Hepatocyte (in vitro differentiated cells): ENCODE results near the gene DPF3. TPM values are rescaled to one million over a fixed set of nuclear protein-coding genes. Genes with fewer than 3 reads are reported as not detected.

Source experiments
- DNase-seq: peaks from one replicate; pipeline ENCODE4 v3.0.0-alpha.2; 2016; ENCODE audit warnings: low spot score
- H2AFZ ChIP-seq: fragments of 200-600 bp; sonication (generic); 2 replicates; pipeline ENCODE4 v1.6.0; 2016; ENCODE audit warnings: antibody characterized with exemption, mild to moderate bottlenecking
- H3K27ac ChIP-seq: fragments of 200-600 bp; sonication (generic); 2 replicates; pipeline ENCODE4 v1.5.1; 2016; ENCODE audit warnings: mild to moderate bottlenecking
- H3K27me3 ChIP-seq: fragments of 200-600 bp; sonication (generic); 2 replicates; pipeline ENCODE4 v1.6.1; 2016
- H3K36me3 ChIP-seq: fragments of 200-600 bp; sonication (generic); replicated peaks from 2 replicates; pipeline ENCODE4 v1.5.1; 2016; ENCODE audit warnings: low read depth; ENCODE audit not compliant: insufficient read depth
- H3K4me1 ChIP-seq: fragments of 200-600 bp; sonication (generic); 2 replicates; pipeline ENCODE4 v1.5.1; 2016; ENCODE audit warnings: mild to moderate bottlenecking, moderate library complexity; ENCODE audit not compliant: insufficient read depth
- H3K4me2 ChIP-seq: fragments of 200-600 bp; sonication (generic); 2 replicates; pipeline ENCODE4 v1.6.0; 2016
- H3K4me3 ChIP-seq: fragments of 200-600 bp; sonication (generic); 2 replicates; pipeline ENCODE4 v1.5.1; 2016; ENCODE audit warnings: mild to moderate bottlenecking
- H3K79me2 ChIP-seq: fragments of 200-600 bp; sonication (generic); 2 replicates; pipeline ENCODE4 v1.6.0; 2017; ENCODE audit warnings: mild to moderate bottlenecking
- H3K9me2 ChIP-seq: fragments of 200-600 bp; sonication (generic); replicated peaks from 2 replicates; pipeline ENCODE4 v1.6.0; 2017; ENCODE audit warnings: mild to moderate bottlenecking; ENCODE audit not compliant: insufficient read depth
- H3K9me3 ChIP-seq: fragments of 200-600 bp; sonication (generic); 2 replicates; pipeline ENCODE4 v1.5.1; 2016; ENCODE audit warnings: low read depth, mild to moderate bottlenecking
- H4K20me1 ChIP-seq: fragments of 200-600 bp; sonication (generic); 2 replicates; pipeline ENCODE4 v1.6.0; 2016; ENCODE audit warnings: mild to moderate bottlenecking; ENCODE audit not compliant: insufficient read depth, poor library complexity, severe bottlenecking
- CTCF ChIP-seq: fragments of 200-600 bp; sonication (generic); IDR thresholded peaks from 2 replicates; pipeline ENCODE4 v1.5.1; 2016; ENCODE audit warnings: antibody characterized with exemption, mild to moderate bottlenecking; ENCODE audit not compliant: poor library complexity
- EZH2 ChIP-seq: fragments of 200-600 bp; sonication (generic); IDR thresholded peaks from 2 replicates; pipeline ENCODE4 v1.6.1; 2016; ENCODE audit warnings: antibody characterized with exemption, mild to moderate bottlenecking, borderline replicate concordance
- EZH2phosphoT487 ChIP-seq: fragments of 200-600 bp; sonication (generic); IDR thresholded peaks from one replicate; pipeline ENCODE4 v1.6.1; 2018; ENCODE audit warnings: antibody characterized with exemption, mild to moderate bottlenecking, low read depth, moderate library complexity; ENCODE audit not compliant: unreplicated experiment, severe bottlenecking
- WGBS: methylation state at CpG from one replicate; pipeline ENCODE4 v1.1.6; 2016; ENCODE audit warnings: low lambda C conversion rate; ENCODE audit errors: missing lambda C conversion rate; 5-methylcytosine and 5-hydroxymethylcytosine counted together
- polyA plus RNA-seq: library from polyadenylated mRNA; unstranded; fragments of >200 nt; fragmentation: Nextera tagmentation; extraction: Ambion mirVana; gene quantifications from 2 replicates; pipeline ENCODE4 v1.2.1, GENCODE V29; 2016
- total RNA-seq: library from RNA; depleted of rRNA; stranded (reverse); fragments of >200 nt; gene quantifications from 2 replicates; pipeline ENCODE4 v1.2.3, GENCODE V29; 2014

Gene DPF3
- total and polyA plus RNA-seq, 2 experiments from 2014 or later = 0.21 to 0.47 TPM

- Histone ChIP-seq H3K9me2 (no peaks in the 10 kb centered on the region), H3K9me3 (no peaks in the 10 kb centered on the region), H3K36me3 (no peaks in the 10 kb centered on the region), H4K20me1 (no peaks in the 10 kb centered on the region), H3K4me3 (no peak overlapping the region), H3K79me2 (no peaks in the 10 kb centered on the region), H3K4me1 (no peaks in the 10 kb centered on the region), H3K4me2 (no peak overlapping the region), H3K27me3 (no peaks in the 10 kb centered on the region), H3K27ac (no peak overlapping the region), H2AFZ (no peak overlapping the region)
- TF ChIP-seq EZH2 (no peak), CTCF (no peak), EZH2phosphoT487 (no peak)
- DNase-seq = no peak
- 80% methylated on average over 12 of the region's 12 CpGs for WGBS
These were observed 193.3 kb downstream of the DPF3 start for GRCh38 chr14:72700338-72701236.

GRCh38 chr14:72699852-72700257 is 194.0 kb downstream of the DPF3 start:
- H4K20me1 ChIP-seq = no peaks in the 10 kb centered on the region
- no peaks in the 10 kb centered on the region for H3K36me3 ChIP-seq
- H3K4me3 ChIP-seq = no peak overlapping the region
- WGBS = 34% methylated on average over 3 of the region's 3 CpGs
- TF ChIP-seq EZH2 = no peak
- TF ChIP-seq CTCF = no peak
- no peak for TF ChIP-seq EZH2phosphoT487
- no peaks in the 10 kb centered on the region for H3K79me2 ChIP-seq
- H3K9me3 ChIP-seq = no peaks in the 10 kb centered on the region
- DNase-seq = no peak
- no peaks in the 10 kb centered on the region for H3K4me1 ChIP-seq
- H3K9me2 ChIP-seq = no peaks in the 10 kb centered on the region
- H3K27ac ChIP-seq = no peak overlapping the region
- no peak overlapping the region for H3K4me2 ChIP-seq
- H2AFZ ChIP-seq = no peak overlapping the region
- no peaks in the 10 kb centered on the region for H3K27me3 ChIP-seq

- no peak overlapping the region for H3K4me2 ChIP-seq
- WGBS = 81% methylated on average over 4 of the region's 4 CpGs
- no peak for TF ChIP-seq EZH2phosphoT487
- no peak for TF ChIP-seq CTCF
- no peak for TF ChIP-seq EZH2
These were observed 194.5 kb downstream of the DPF3 start for GRCh38 chr14:72699443-72699842.

More at GRCh38 chr14:72699443-72699842, 194.5 kb downstream of the DPF3 start:
- Histone ChIP-seq H3K9me3 (no peaks in the 10 kb centered on the region), H2AFZ (no peak overlapping the region), H3K36me3 (no peaks in the 10 kb centered on the region), H3K4me1 (no peaks in the 10 kb centered on the region), H4K20me1 (no peaks in the 10 kb centered on the region), H3K79me2 (no peaks in the 10 kb centered on the region), H3K27me3 (no peaks in the 10 kb centered on the region), H3K9me2 (no peaks in the 10 kb centered on the region), H3K27ac (no peak overlapping the region), H3K4me3 (no peak overlapping the region)
- DNase-seq = no peak
